Ramos (cell line): ENCODE data around the gene MYRFL.

ENCODE experiments used
- in situ Hi-C: fragments of 300-500 bp; cut with MboI; formaldehyde crosslinking; loops from one replicate; pipeline ENCODE4 v1.14.3; 2022; ENCODE audit warnings: low sequenced_read_pairs; ENCODE audit not compliant: unreplicated experiment

MYRFL gene

DNA sequence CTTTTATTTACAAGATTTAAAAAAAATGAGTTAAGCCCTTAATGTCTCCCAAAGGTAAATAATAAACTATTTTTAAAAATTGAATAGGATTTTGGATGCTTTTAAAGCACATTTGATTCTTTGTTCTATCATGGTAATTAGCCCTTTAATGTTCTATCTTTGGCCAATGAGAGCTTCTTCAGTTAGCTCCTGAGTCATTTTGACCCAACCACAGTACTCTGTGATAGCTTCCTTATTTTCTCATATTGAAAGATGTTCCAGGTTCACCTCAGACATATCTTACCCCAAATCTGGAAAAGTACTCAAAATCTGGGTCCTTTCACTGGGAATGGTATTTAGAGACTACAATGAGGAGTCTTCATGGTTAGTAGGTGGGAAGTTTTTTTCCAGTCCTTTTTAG lies 98.0 kb downstream of the MYRFL start:
- in situ Hi-C loops = loop anchor here (25.0 kb wide), 1 partner anchor 439 kb away; the partner anchor contains the start of gene KCNMB4

DNA sequence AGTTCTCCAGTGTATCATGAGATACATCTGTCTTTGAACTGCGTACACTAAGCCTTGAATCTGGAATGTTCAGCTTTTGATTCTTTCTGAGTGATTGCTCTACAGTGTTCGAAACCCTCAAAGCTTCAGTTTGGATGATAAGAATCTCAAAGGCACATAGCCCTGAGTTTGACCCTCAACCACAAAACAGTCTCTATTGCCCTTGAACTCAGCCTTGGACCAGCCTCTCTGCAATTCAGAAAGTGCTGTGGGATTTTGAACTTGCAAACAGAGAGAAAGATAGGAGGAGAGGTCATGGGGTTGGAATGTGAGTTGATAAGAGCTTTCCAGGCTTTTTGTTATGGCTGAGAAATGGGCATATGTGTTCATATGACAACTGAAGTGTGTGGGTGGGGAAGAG lies 100.3 kb downstream of the MYRFL start:
- in situ Hi-C loops = no loop called here

DNA sequence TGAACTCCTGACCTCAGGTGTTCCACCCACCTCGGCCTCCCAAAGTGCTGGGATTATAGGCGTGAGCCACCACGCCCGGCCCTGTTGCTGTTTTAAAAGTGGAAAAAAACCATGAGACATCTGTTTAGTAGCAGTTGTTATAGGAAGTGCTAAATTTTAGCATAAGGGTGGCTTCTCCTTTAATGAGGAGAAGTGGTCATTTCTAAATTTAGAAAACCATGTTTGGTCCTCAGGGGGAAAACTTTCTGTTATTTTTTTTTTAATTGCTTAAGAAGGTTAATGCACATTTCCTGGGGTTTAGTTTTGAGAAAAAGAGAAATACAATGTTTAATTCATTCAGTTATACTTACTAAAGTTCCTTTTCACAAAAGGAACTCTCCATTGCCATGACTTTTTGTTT lies 102.1 kb downstream of the MYRFL start:
- in situ Hi-C loops = no loop called here

DNA sequence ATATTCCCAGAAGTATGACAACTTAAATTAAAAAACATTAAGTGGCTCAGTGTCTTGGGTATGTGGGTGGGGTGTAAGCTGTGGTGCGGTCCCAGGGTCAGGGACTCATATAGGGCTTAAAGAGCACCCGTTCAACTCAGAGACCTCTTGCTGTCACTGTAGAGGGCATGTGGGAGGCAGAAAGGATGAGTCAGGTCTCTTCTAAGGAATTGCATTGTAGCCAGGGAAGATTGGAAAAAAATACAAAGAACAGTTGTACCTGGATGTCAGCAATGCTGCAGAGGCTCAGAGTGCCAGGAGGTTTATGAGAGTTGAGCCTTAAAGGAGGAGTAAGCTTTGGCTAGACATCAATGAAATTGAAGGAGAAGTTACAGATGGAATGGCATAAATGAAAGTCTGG lies 104.1 kb downstream of the MYRFL start:
- in situ Hi-C loops = no loop called here

DNA sequence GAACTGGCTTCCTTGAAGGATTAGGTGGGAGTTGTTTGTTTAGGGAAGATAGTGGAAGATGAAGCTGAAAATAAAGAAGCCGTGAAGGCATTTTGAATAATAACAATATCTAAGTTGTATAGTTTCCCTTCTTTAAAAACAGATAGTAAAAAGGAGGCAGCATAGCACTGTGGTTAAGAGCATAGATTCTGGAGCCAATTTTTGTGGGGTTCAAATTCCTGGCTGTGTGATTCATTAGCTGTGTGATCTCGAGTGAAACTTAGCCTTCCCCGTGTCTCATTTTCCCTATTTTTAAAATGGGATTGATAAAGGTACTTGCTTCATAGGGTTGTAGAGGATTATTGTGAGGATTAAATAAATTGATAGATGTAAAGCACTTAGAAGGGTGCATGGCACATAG lies 104.5 kb downstream of the MYRFL start:
- in situ Hi-C loops = no loop called here

DNA sequence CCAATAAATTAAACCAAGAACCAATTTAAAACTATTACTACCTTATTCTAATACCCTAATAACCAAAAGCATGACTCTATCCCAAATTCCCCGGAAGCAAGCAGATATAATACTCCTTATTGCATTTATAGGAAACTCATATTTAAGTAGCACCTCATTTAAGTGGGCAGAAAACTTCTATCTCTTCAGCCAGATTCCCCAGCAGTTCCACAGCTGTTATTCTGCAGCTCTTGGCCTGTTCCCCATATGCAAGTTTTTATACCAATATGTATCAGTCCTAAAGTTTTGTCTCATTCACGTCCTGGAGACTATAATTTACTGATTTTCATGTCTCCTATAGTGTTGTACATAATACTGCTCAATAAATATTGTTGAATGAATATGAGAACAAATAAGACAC lies 106.5 kb downstream of the MYRFL start:
- in situ Hi-C loops = no loop called here

DNA sequence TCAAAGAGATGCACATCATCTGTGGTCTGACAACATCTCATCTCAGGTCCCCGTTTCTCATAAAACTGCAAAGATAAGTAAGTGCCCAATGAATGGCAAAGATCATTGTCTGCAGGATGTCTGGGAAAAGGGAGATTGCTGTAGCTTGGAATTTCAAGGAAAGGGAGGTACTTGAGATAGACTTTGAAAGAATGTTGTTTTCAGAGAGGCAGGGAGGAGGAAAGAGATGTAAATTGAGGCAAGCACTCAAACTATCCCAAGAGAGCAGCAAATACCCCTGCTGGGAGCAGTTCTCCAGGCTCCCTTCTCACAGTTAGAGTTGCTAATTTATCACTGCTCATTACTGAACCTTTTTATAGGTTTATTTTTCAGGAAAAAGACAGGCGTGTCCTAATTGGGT lies 107.1 kb downstream of the MYRFL start:
- in situ Hi-C loops = no loop called here

DNA sequence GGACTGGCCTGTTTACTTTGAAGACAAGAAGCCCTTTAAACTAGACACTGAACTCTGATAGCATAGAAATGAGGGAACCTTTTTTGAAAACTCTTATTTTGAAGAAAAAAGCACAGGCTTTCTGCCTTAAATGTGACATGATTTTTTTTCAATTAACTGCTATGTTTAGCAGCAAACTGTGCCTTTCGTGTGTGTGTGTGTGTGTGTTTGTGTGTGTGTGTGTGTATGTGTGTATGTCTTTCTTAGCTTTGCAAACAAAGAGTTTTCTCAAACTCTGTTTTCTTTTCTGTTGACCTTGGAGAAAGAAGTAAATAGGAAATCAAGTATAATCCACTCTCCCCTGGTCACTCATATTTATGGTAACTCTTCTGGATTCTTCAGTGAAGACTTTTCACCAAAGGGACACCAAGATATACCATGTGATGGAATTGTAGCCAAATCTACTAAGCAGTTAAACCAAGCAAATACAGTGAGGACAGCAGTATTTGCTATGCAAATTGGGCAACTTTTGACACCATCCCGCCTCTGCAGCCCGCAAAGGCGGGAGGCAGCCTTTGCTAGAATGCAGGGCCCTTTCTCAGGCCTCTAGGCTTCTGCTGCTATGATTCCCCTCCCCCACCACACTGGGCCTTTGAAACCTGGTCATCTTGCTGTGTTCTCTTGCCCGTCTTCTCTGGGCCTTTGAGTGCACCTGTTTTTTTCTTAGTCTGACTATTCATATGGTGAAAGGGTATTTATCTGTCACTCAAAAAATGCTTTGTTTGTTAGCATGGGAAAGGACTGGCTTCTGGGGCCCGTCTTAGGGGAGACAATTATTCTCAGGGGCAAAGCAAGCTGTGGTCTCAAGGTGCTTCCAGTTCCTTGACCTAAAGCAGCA lies 107.9 kb downstream of the MYRFL start:
- in situ Hi-C loops = no loop called here

DNA sequence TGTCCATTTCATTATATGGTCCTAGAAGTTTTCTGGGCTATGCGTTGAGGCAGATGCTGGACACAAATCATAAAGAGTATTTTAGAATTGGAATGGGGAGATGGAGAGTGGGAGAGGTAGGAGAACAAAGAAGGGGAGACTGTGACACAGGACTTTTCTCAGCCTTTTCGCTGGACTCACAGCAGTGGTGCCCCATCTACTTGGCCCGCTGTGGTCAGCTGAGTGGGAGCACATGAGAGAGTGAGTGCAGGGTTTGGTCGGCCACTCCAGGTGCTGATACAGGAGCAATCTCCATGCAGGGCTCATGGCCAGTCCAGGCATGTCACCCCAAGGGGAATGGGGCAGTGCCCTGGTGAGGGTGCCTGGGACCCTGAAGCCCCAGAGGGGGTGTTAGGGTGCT lies 109.0 kb downstream of the MYRFL start:
- in situ Hi-C loops = no loop called here

DNA sequence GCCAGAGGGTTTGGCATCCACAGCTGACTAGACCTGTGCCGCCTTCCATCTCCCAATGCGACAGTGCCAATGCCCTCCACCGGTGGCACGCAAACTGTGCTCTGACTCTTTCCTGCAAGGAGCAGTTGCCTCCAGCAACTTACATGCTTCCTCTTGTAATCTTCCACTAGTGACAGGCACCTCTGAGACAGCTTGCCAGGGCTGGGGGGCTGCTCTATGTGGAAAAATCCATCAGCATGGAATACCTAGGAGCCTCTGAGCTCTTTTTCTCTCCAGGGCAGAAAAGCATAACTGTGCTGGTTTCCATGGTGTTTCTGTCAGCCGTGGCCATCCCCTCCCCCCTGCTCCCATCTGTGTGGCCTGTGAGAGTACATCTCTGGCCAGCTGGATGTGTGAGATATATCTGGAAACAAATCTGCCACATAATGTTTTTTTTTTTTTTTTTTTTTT lies 110.6 kb downstream of the MYRFL start:
- in situ Hi-C loops = no loop called here

DNA sequence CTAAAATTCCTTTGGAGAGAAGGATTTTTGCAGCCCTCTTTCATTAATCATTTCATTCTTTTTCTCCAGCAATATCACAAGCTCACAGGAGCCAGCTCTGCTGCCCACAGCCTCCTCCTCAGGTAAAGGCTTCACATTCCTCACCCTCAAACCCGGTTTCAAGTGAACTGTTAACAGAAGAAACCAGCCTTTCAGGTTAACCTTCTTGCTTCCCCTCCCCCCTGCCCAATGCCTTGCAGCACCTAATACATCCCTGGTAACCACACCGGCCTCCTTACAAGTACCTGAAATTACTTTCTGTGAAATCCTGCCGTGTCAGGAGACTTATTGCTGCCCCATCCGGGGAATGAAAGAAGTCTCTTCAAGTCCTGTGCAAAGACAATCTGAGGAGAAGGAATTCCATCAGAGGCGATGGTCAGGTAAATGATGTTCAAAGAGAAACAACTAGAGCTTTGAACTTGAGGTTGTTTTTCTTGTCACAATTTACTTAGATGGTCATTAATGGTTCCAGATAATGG lies 111.2 kb downstream of the MYRFL start:
- in situ Hi-C loops = no loop called here

DNA sequence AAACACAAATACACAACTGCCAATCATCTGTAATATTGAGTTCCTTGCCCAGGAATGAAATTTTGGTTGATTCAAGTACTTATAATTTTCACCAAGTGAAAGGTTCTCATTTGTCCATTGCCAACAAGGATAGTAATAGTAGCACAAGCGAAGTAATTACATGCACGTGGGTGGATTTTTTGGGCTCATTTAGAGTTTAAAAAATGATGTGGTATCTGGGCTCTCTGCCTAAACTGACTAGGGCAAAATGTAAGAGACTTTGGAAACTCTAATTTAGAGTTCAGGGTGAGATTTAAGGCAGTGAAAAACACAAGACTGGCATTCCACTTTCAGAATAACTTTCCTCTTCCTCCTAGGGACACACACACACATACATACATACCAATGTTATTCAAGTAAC lies 111.7 kb downstream of the MYRFL start:
- in situ Hi-C loops = no loop called here

DNA sequence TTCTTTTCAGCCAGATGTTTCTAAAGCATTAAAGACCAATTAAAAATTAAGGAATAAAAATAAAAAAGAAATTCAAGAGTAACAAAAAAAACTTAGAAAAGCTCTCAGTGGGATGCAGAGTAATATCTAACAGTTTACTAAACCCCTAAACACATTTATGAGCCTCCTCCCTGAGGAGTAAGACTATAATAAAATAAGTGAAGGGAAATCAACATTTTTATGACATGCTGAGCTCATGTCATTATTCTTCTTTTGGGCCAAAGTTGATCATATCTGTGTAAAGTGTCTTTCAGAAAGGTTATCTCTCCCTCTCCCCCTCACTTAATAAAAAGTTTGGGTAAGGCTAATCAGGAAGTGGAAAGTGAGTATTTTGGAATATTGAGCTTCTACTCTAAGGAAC lies 122.1 kb downstream of the MYRFL start:
- in situ Hi-C loops = no loop called here

DNA sequence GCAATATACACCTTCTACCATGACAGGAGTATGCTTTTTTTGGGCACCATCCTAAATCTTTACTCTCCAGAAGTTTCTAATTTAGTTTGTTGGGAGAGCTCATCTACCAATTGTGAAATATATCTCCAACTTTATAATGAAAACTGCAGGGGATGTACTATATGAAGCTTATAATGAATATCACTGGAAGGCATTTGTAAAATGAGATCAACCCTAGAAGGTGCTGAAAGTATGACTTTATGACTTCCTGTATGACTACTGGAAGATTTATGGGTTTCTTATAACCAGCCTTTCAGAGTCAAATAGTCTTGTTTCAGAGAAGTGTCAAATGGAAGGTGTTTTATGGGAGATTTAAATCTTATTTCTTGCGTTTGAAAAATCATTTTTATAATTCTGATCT lies 122.9 kb downstream of the MYRFL start:
- in situ Hi-C loops = no loop called here

DNA sequence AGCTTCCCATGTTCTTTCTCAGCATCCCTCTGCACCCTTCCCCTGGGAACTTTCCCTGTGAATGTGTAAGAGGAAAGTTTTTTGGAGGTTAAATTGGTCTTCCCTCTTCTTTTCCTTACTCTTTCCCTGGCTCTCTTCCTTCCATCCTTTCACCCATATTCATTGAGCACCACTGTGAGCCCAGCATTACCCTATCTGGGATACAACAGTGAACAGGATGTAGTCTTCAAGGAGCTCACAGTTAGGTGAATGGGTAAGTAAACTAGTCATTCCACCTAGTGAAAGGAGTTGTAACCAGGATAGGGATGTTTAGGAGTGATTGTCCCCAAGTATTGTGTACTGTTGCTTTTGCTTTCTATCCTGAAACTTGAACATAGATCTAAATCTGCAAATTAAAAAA lies 123.8 kb downstream of the MYRFL start:
- in situ Hi-C loops = no loop called here

DNA sequence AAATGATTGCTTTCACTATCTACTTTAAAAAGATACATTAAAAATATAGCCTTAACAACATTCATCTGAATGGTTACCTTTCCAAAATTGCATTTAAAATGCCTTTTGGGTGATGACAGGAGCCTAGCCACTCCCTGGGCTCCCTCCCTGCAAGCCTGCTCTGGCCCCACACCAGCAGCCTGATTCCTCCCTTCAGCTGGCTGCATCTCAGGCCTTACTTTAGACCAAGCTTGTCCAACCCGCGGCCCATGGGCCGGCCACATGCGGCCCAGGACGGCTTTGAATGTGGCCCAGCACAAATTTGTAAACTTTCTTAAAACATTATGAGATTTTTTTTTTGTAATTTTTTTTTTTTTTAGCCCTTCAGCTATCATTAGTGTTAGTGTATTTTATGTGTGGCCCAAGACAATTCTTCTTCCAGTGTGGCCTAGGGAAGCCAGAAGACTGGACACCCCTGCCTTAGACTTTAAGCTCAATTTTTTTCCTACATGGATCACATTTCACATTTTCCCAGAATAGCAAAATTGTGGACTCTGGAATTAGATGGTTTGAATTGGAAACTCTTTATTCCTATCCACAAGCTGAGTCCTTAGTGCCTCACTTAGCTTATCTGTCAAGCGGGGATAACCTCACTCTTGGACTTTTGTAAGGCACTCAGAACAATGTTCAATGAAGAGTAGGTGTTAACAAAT lies 124.4 kb downstream of the MYRFL start:
- in situ Hi-C loops = no loop called here

DNA sequence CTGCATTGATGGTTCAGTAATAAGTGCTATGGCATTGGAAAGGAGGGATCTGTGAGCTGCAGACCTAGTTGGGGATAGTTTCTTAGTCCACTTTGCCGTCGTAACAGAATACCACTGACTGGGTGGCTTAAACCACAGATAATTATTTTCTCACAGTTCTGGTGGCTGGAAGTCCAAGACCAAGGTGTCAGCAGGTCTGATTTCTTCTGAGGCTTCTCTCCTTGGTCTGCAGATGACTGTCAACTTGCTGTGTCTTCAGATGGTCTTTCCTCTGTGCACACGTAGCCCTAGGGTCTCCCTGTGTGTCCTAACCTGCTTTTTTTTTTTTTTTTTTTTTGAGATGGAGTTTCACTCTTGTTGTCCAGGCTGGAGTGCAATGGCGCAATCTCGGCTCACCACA lies 126.1 kb downstream of the MYRFL start:
- in situ Hi-C loops = no loop called here

DNA sequence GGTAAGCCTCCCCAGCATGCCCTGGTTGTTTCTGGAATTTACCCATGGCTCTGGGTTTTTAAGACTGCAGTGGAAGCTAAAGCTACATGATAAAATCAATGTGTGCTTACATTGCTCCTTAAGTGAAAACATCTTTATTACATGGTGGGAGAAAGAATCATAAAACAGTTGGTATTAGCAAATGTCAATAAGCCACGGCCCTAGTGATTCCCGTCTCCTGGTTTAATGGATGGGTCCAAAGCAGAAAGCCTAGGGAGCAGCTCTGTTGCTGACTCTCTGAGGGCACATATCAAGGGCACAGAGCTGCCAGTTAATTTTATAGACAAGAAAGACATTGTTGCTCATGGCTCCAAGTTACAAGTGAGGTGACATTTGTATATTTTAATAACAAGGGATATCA lies 127.9 kb downstream of the MYRFL start:
- in situ Hi-C loops = no loop called here

DNA sequence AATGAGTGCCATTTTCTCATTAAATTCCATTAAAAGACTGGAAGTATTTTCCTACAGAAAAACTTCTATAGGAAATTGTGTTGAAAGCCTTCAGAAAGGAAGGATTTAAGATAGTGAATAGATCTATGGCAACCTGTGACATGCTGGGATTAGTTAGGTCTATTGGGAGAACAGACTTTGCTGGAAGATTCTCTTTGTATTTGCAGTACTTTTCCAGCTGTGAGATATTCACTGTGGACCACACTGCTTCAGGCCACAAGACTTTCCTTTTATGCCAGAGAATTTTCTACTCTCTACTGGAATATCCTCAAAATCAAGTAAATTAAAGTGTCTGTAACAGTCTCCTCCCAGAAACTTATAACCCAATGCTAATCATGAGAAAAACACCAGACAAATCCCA lies 136.2 kb downstream of the MYRFL start:
- in situ Hi-C loops = no loop called here

DNA sequence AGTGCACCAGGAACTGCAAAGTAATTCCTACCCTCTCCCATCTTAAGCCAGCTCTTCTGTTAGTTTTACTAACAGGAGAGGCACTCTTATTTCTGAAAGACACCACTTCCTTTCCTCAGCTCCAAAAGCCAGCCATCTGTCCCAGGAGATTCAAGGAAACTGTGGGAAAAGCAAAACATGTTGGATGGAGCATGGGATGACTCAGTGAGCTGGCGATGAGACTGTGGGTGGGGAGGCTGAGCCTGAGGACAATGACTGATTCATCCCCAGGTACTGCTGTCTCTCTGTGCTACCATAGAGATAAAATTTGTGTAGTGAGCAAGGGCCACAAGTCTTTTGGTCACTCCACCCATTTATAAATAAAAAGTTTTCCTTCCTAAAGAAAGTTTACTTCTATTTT lies 141.4 kb downstream of the MYRFL start:
- in situ Hi-C loops = no loop called here

DNA sequence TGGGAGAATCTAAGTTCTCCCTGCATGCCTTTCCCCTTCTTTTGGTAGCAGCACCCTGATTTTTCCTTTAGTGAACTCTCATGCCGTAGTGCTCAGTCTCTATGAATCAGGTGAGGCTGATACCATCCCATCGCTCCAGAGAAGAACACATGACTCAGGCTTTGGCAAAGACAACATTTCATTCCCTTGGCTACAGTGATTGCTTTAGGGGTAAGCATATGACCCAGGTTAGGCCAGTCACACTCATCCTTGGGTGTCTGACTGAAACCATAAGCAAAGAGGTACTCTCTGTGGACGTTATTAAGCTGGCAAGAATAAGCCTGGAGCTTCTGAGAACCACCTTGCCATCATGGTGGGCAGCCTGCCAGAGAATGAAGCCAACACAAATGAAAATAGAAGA lies 141.8 kb downstream of the MYRFL start:
- in situ Hi-C loops = no loop called here
